Mononuclear cell (primary cell): ENCODE measurements around the gene CDH4. TPM values are rescaled to one million over a fixed set of nuclear protein-coding genes. Genes with fewer than 3 reads are reported as not detected.

Experiments
- H3K27me3 ChIP-seq: 2 replicates; pipeline ENCODE4 v1.6.0; 2011; ENCODE audit warnings: low read length, control low read depth; ENCODE audit not compliant: insufficient read depth
- H3K4me1 ChIP-seq: 2 replicates; pipeline ENCODE4 v1.5.1; 2011; ENCODE audit warnings: mild to moderate bottlenecking, low read length, control low read depth; ENCODE audit not compliant: insufficient read depth
- H3K4me3 ChIP-seq: 2 replicates; pipeline ENCODE4 v1.5.1; 2011; ENCODE audit warnings: mild to moderate bottlenecking, low read length, moderate library complexity
- H3K9me3 ChIP-seq: 2 replicates; pipeline ENCODE4 v1.5.1; 2011; ENCODE audit warnings: low read depth, mild to moderate bottlenecking, control low read depth, low read length
- total RNA-seq: library from RNA; depleted of rRNA; stranded (reverse); fragments of >200 nt; gene quantifications from one replicate; pipeline ENCODE4 v1.2.3, GENCODE V29; 2012

Gene CDH4
- total RNA-seq, 1 donor = under 0.01 TPM

DNA sequence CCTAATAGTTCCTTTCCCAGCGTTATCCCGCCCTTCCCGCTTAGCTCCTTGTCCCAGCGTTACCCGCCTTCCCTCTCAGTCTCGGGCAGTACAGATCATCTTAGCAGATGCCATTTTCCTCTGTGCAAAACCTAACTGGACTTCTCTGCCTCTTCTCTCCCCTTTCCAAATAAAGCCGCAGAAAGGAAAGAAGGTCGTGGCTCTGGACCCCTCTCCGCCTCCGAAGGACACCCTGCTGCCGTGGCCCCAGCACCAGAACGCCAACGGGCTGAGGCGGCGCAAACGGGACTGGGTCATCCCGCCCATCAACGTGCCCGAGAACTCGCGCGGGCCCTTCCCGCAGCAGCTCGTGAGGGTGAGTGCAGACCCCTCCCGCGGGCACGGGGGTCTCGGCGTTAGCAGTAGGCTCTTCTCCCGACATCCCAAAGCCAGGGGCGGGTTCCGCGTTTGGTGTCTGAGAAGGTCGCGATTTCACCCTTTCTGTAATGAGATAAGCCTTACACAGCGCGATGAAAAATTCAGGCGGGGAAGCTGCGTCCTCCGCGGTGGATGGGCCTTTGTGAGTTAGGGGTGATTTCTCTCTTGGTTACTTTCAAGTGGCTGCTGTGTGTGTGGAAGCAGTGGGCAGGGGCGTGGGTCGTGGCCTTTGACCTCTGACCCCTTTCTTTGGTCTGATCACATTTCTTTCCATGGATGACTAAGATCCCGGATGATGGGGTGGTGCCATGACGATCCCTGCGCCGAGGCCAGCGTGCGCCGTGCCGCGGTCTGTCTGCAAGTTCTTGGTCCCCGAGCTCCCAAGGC lies 521.0 kb downstream of the CDH4 start:
- H3K9me3 ChIP-seq = no peaks in the 10 kb centered on the region
- no peak overlapping the region for H3K4me3 ChIP-seq
- no peaks in the 10 kb centered on the region for H3K27me3 ChIP-seq
- H3K4me1 ChIP-seq = no peaks in the 10 kb centered on the region

DNA sequence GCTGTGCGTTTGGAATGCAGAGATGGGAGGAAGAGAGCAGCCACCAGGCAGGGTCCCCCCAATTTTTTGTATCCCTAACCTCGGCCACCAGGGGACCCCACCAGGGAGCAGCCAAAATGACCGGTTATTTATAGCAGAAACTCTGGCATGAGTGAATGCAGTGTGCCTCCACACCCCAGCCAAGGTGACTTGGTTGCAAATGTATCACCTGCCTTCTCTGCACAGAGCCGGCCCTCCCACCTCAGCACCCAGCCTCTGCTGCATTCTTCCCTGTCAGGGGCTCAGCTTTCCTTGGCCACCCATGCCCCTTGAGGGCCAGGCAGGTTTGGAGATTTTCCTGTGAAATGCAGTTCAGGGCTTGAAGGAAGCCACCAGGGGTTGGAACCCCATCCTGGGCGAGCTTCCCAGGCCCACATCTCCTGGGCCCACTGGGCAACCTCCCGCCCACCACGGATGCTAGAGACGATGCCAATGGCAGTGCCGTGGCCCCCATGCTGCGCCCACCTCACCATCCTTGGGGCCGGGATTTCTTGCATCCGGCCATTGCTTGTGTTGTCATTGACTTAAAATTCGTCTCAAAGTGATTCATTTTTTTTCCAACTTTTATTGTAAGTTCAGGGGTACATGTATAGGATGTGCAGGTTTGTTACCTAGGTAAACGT lies 522.0 kb downstream of the CDH4 start:
- Histone ChIP-seq H3K4me3 (no peak overlapping the region), H3K9me3 (no peaks in the 10 kb centered on the region), H3K4me1 (no peaks in the 10 kb centered on the region), H3K27me3 (no peaks in the 10 kb centered on the region)

DNA sequence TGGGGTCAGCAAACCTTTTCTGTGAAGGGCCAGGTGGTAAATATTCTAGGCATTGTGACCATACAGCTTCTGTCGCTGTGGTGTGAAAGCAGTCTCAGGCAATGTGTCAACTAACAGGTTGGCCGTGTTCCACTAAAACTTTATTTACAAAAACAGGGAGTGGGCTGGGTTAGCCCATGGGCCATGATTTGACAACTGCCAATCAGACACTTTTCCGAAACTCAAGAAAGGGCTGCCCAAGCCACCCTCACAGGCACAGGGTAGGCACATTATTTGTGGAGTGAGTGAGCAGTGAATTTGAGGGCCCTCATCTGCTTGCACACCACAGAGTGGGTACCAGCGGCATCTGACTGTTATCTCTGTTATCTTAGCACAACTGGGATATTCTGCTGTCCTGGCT lies 523.4 kb downstream of the CDH4 start:
- Histone ChIP-seq H3K9me3 (no peaks in the 10 kb centered on the region), H3K4me1 (no peaks in the 10 kb centered on the region), H3K27me3 (no peaks in the 10 kb centered on the region), H3K4me3 (no peak overlapping the region)

GRCh38 chr20:61776491-61777075 lies 524.5 kb downstream of the CDH4 start:
- no peaks in the 10 kb centered on the region for H3K4me1 ChIP-seq
- H3K4me3 ChIP-seq = no peak overlapping the region
- no peaks in the 10 kb centered on the region for H3K27me3 ChIP-seq
- H3K9me3 ChIP-seq = no peaks in the 10 kb centered on the region

GRCh38 chr20:61777773-61778494 lies 525.9 kb downstream of the CDH4 start:
- no peaks in the 10 kb centered on the region for H3K27me3 ChIP-seq
- no peak overlapping the region for H3K4me3 ChIP-seq
- H3K9me3 ChIP-seq = no peaks in the 10 kb centered on the region
- no peaks in the 10 kb centered on the region for H3K4me1 ChIP-seq

GRCh38 chr20:61778495-61778863 lies 526.4 kb downstream of the CDH4 start:
- Histone ChIP-seq H3K4me1 (no peaks in the 10 kb centered on the region), H3K27me3 (no peaks in the 10 kb centered on the region), H3K4me3 (no peak overlapping the region), H3K9me3 (no peaks in the 10 kb centered on the region)

DNA sequence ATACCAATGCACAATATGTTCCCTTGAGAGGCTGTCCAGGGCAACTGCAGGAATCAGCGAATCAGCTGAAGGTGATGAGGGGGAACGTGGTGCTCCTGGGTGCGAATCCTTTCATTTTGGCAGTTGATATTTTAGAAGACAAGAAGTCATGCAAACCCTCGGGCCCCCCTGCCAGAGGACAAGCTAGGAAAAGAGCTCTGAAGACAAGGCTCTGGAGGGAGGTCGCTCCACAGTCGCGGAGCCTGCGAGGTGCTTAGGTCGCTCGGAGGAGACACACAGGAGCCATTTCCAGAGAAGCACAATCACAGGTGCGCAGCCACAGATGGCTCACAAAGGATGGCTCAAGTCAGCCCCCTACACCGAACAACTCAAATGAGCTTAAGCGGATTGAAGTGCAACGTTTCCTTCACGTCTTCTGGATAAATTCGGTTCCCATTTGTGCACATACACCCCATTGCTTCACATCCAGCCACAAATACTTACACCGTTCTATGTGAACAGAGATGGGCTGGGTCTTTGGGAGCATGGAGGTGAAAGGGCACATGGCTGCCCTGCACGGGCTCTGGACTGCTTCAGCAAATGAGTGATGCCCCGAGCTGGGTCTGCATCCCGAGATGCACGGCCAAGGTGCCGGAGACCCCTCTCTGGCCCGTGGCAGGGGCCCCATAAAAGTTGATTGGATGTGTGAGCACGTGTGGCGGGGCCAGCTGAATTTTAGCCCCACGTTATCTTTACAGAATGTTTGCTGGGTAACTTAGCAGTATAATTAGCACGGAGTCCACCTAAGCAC lies 527.3 kb downstream of the CDH4 start:
- no peak overlapping the region for H3K4me3 ChIP-seq
- no peaks in the 10 kb centered on the region for H3K9me3 ChIP-seq
- no peaks in the 10 kb centered on the region for H3K27me3 ChIP-seq
- no peaks in the 10 kb centered on the region for H3K4me1 ChIP-seq

DNA sequence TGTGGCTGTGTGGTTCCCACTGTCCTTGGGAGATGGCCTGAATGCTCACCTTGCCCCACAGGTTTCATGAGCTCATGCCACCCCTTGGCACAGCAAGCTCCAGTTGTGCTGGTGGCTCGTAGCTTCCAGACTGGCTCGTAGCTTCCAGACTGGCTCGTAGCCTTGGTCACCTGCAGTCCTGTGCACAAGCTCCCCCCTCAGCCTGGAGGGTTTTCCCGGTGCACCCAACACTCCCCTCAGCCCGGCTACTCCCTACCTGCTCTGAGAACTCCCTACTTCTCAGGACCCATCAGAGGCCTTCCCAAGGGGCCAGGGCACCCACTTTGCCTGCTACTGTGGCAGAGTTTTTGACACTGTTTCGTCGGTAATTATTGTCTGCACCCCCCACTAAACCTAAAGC lies 528.0 kb downstream of the CDH4 start:
- no peaks in the 10 kb centered on the region for H3K4me1 ChIP-seq
- H3K4me3 ChIP-seq = no peak overlapping the region
- H3K9me3 ChIP-seq = no peaks in the 10 kb centered on the region
- H3K27me3 ChIP-seq = no peaks in the 10 kb centered on the region

DNA sequence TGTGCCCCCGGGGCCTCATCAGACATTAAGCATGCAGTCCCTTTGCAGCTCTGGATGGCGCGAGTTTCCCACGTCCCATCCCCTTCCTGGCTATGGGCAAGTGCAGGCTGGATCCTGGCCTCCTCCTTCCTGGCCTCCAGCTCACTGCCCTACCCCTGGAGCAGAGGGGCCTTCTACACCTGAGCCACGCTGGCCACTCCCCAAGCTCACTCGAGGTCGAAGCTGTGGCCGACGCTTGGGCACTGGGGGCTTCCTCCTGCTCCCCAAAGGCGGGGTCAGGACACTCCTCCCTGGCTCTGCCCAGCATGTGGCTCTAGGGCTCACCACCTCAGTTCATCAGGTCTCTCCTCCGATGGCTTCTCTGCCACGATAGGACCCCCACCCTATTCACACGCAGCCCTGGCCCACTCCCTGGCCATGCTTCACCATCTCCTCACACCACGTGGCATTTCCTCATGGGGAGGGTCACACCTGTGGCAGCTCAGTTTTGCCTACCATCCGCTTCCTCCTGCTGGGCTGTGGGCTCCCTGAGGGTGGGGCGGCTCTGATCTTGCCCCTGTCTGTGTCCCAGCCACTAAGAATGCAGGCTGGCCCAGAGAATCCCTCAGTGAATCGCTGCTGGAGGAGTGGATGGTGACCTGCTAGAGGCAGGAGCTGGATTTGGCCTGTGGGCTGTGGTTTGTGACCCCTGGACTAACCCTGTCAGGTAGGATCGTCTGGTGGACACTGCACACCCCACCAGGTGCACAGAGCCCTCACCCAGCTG lies 532.9 kb downstream of the CDH4 start:
- Histone ChIP-seq H3K4me1 (no peaks in the 10 kb centered on the region), H3K27me3 (no peaks in the 10 kb centered on the region), H3K9me3 (no peaks in the 10 kb centered on the region), H3K4me3 (no peak overlapping the region)

DNA sequence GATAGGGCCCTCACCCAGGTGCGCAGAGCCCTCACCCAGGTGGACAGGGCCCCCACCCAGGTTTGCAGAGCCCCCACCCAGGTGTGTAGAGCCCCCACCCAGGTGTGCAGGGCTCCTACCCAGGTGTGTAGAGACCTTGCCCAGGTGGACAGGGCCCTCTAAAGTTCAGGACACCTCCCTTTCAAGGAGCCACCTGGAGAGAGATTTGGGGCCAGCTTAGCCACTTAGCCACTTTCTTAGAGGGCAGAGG lies 533.4 kb downstream of the CDH4 start:
- H3K4me1 ChIP-seq = no peaks in the 10 kb centered on the region
- H3K4me3 ChIP-seq = no peak overlapping the region
- no peaks in the 10 kb centered on the region for H3K9me3 ChIP-seq
- no peaks in the 10 kb centered on the region for H3K27me3 ChIP-seq

DNA sequence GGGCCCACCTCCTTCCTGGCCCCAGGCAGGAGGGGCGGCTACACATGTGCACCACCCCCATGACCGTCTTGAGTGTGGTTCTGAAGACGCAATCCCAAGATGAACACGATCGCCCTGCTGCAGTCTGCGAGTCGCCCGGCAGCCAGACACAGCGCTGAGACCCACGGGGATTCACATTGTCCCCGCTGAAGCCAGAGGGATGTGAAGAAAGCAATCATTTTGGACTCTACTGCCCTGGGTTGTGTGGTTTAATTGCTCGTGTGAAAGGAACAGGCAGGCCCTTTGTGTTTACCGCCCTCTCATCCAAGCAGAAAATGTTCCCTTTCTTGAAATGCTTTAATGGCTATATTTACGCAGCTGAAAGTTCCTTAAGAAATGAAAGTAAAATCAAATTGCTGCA lies 534.2 kb downstream of the CDH4 start:
- H3K4me1 ChIP-seq = no peaks in the 10 kb centered on the region
- no peaks in the 10 kb centered on the region for H3K9me3 ChIP-seq
- no peak overlapping the region for H3K4me3 ChIP-seq
- no peaks in the 10 kb centered on the region for H3K27me3 ChIP-seq

DNA sequence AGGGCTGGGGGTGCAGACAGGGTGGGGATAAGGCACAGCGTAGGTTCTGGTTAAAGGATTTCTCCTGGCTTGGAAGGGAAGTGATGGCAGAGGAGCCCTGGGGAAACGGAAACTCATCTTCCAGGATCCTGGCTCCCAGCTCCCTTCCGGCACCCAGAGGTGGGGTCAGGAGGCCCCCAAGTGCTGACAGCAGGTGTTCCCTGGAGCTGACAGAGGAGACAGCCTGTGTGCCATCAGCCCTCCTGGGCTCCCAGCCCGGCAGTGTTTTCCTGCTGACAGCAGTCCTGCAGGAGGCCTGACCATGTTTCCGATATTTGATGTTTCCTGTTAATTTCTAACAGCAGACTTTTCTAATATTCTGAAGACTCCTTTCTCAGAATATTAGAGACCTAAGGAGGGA lies 536.3 kb downstream of the CDH4 start:
- Histone ChIP-seq H3K9me3 (no peaks in the 10 kb centered on the region), H3K27me3 (no peaks in the 10 kb centered on the region), H3K4me1 (no peaks in the 10 kb centered on the region), H3K4me3 (no peak overlapping the region)

GRCh38 chr20:61789329-61789728 lies 537.3 kb downstream of the CDH4 start:
- Histone ChIP-seq H3K4me1 (no peaks in the 10 kb centered on the region), H3K9me3 (no peaks in the 10 kb centered on the region), H3K27me3 (no peaks in the 10 kb centered on the region), H3K4me3 (no peak overlapping the region)

DNA sequence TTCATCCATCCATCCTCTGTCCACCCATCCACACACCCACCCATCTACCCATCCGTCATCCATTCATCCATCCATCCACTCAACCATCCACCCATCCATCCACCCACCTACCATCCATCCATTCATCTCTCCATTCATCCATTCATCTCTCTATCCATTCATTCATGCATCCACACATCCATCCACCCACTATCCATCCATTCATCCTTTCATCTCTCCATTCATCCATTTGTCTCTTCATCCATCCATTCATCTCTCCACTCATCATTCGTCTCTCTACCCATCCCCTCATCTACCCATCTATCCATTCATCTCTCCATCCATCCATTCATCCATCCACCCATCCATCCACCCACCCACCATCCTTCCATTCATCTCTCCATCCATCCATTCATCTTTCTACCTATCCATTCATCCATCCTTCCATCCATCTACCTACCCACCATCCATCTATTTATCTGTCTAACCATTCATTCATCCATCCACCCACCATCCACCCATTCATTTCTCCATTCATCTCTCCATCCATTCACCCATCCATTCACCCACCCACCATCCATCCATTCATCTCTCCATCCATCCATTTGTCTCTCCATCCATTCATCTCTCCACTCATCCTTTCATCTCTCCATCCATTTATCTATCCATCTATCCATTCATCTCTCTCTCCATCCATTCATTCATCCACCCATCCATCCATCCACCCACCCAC lies 538.2 kb downstream of the CDH4 start:
- H3K9me3 ChIP-seq = no peaks in the 10 kb centered on the region

More for the DNA sequence above, 538.2 kb downstream of the CDH4 start:
- H3K27me3 ChIP-seq = no peaks in the 10 kb centered on the region
- no peaks in the 10 kb centered on the region for H3K4me1 ChIP-seq
- H3K4me3 ChIP-seq = no peak overlapping the region
